Activated CD4-positive, alpha-beta T cell treated with anti-CD3 and anti-CD28 coated beads for 1 hour (primary cell): ENCODE data around the gene CLIC1.
A peak's percentile ranks its signal among the peaks of the same experiment; 100 is the strongest.
"Not testable (repeated sequence)": the region's sequence is repeated elsewhere in the genome, so short reads cannot be mapped to it uniquely, and the experiment has no call there.

Experiments
- DNase-seq: peaks from one replicate; pipeline ENCODE4 v3.0.0-alpha.2; 2020

The CLIC1 gene

GRCh38 chr6:31721351-31722020 lies 14.8 kb downstream of the CLIC1 start, which contains the start of gene LY6G6C:
Gene LY6G6C (minus strand): TSS chr6:31721746. CDS start chr6:31721679, 67 bp downstream.
- DNase-seq = no peak

DNA sequence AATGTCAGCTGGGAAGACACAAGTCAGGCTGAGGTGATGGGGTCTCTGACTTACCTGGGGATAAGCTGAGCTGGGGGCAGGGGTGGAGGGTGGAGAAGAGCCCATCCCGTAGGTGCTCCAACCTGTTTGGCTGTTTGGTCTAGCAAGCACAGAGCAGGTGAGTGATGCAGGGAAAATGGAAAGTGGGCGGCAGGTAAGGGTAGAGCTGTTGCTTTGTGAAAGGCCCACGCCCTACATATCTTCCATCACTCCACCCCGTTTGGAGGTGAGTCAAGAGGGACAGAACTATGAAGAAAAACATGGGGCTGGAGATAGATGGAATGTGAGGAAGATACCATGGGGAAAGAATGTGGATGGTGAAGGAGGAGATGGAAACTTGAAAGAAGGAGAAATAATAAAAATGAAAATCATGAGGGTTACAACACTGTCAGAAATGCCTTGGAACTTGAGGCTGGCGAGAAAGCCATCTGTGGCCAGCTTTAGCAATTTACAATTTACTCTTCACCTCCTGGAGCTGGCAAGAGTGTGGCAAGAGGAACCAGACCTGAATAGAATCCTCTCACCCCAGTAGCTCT lies 16.0 kb downstream of the CLIC1 start:
- DNase-seq = no peak

- DNase-seq = no peak
Observed at GRCh38 chr6:31719001-31719400, 17.3 kb downstream of the CLIC1 start.

- DNase-seq = no peak
Observed at GRCh38 chr6:31718265-31718664, 18.1 kb downstream of the CLIC1 start.

DNA sequence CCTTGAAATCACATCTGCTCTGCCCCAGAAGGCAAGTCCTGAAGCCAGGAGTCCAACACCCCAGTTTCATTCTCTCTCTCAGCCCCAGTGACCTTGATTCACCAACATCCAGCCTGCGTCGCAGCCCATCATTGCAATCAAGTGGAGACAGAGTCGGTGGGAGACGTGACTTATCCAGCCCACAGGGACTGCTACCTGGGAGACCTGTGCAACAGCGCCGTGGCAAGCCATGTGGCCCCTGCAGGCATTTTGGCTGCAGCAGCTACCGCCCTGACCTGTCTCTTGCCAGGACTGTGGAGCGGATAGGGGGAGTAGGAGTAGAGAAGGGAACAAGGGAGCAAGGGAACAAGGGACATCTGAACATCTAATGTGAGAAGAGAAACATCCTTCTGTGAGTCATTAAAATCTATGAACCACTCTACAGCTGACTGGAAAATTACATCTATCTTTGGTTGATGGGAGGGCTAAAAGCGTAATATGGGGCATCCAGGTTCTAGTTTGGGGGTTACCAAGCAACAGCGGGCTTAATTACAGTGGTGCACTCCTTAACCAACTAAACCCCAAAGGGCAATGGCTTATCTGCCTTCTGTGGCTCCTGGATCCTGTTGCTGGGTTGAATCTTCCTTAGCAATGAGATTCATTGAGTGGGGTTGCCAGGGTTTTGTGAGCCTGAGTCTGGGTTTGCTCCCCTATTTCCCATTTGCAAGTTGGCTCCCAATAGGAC lies 18.7 kb downstream of the CLIC1 start:
- no peak for DNase-seq

DNA sequence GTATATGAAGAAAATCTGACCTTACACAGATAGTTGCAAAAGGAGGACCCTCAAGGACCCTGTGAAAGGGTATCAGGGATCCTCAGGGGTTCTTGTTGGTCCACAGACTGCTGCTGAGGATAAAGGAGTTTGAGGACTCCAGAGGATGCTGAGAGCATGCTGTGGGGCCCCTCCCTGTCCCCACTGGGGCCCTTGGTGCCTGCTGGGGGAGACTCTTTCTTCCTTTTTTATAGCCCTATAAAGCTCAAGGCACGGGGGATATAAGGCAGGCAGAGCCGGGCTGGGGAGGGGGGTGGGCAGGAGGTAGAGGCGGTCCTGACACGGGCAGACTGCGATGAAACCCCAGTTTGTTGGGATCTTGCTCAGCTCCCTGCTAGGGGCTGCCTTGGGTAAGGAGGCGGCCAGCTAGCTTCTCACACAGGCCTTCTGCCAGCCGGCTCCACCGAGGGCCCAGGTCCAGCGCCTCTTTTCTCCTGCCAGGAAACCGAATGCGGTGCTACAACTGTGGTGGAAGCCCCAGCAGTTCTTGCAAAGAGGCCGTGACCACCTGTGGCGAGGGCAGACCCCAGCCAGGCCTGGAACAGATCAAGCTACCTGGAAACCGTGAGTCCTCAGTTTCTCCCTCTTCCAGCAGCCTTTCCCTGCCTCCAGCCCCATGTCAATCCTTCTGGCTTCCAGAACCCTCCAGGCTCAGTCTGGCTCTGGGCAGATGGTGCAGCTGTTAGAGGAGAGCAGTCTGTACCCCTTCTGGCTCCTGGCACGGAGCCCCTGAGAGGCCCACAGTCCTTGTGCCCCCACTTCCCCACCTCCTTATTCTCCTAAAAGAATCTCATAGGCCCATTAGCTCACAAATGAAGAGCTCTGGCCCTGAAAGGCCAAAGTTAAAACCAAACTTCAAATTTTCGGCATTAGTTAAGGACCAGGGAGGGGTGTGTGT lies 21.0 kb downstream of the CLIC1 start, which contains the start of gene LY6G6D:
Gene LY6G6D, plus strand, starts transcription at position 327 of the 937 bp plus-strand sequence. Its CDS starts 8 bp downstream, at position 335.
- no peak for DNase-seq

DNA sequence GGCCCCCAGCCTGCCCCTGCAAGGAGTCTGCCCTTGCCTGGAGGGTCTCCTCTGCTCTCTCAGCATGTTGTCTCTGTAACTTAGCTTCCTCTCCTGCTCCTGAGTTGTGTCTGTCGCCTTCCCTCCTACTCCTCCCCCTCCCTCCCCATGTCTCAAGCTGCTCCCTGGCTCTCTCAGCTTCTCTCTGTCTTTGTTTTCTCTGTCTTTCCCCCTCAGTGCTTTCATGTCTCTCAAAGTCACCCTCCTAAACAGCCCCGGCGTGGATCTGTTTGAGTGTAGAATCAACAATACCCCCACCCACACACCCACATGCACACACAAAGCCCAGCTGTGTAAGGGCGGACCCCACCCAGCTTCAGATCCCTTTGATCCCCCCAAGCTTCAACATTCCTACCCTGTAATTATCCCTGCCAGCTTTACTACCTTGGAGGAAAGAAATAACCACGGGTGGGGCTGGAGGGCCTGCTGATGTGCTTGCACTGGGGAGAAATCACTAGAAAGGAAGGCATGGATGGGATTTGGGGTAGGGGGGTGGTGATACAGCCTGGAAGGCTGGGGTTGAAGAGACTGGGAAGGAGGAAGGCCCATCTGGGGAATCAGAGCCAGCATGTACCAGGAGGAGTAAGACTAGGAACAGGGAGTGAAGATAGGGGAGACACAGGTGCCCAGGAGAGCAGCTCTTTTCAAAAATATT lies 22.2 kb downstream of the CLIC1 start:
- no peak for DNase-seq

- DNase-seq = no peak
Observed at GRCh38 chr6:31713465-31713864, 22.9 kb downstream of the CLIC1 start.

DNA sequence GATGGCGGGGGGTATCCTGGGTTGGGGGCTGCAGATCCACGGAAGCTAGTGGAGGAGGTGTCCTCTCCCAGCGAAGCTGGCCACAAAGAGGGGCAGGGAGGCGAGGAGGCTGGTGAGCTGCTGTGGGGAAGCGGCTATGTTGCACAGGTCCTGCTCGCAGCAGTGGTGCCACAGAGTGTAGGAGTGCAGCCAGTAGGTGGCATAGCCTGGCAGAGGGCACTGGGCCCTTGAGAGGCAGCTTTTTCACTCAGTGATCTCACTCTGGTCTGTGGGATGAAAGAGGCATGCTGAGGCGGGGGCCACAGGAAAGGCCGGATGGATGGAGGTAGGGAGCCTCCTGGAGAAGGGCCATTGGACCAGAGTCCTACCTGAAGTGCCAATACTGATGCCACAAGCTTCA lies 24.0 kb downstream of the CLIC1 start:
- no peak for DNase-seq

DNA sequence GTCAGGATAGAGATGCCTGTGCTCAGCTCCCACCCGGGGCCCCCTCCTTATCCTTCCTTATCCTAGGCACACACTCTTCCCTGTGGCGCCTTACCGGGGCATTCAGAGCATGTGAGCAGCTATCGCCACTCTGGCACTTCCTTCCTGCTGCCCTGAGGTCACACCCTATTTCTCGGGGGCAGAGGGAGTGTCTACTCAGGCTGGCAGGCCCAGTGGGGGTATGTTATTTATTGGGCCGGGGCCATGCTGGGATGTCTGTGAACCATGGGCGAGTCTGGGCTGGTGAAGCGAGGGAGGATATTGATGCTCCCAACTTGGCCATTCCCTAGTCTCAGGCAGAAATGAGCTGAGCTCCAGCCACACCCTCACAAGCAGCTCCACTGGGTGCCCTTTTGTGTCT lies 25.1 kb downstream of the CLIC1 start:
- DNase-seq = no peak

DNA sequence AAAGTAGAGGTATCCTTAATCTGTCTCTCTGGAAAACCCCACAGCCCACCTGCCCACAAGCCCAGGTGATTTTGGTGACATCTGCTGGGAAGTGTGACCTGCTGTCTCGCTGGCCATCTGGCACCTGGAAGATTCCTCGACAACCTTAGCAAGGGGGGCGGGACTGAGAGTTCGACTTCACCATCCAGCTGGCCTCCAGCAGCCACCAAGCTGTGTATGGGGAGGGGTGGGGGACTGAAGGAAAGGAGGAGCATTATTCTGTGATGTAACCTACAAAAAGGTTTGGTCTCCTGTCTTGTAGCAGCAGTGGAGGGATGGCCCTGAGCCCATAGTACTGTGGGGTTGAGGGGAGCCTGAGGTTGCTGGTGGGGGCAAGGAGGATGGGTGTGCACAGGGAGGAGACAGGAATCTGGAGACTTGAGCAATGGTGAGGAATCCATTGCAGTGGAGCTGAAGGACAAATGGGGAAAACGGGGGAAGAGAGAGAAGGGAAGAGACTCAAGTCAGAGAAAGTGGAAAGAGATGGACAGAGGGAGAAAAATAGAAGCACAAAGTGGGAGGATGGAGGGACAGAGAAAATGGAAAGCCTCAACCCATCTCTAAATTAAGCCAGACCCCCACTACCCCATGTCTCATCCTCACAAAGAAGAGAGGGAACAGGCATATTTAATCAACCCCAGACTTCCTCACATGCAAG lies 25.7 kb downstream of the CLIC1 start:
- no peak for DNase-seq

DNA sequence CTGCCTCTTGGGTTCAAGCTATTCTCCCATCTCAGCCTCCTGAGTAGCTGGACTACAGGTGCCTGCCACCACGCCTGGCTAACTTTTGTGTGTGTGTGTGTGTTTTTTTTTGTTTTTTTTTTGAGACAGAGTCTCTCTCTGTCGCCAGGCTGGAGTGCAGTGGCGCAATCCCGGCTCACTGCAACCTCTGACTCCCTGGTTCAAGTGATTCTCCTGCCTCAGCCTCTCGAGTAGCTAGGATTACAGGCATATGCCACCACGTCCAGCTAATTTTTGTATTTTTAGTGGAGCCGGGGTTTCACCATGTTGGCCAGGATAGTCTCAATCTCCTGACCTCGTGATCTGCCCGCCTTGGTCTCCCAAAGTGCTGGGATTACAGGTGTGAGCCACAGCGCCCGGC lies 27.2 kb downstream of the CLIC1 start:
- DNase-seq = not testable (repeated sequence)

GRCh38 chr6:31708224-31708623 lies 28.1 kb downstream of the CLIC1 start:
- DNase-seq = no peak

GRCh38 chr6:31707701-31708100 lies 28.6 kb downstream of the CLIC1 start:
- DNase-seq = no peak

- DNase-seq = no peak
Observed at GRCh38 chr6:31706599-31706998, 29.7 kb downstream of the CLIC1 start, which contains the start of gene LY6G6F. Gene LY6G6F (plus strand): TSS chr6:31706866. CDS start chr6:31706907, 41 bp downstream.

DNA sequence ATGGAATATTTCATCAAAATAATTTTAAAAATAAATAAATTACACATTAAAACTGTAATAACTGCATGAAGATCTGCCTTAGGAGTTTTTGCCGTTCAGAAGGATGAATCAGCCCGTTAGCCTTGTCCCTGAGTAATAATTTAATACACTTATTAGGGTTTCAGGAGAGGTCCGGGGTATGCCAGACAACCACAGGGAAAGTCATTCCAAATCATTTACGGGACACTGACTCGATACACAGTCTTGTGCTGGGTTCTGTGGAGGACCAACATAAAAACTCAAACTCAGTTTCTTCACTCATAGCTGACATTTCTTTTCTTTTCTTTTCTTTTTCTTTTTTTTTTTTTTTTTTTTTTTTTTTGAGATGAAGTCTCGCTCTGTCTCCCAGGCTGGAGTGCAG lies 30.4 kb downstream of the CLIC1 start:
- DNase-seq = no peak

DNA sequence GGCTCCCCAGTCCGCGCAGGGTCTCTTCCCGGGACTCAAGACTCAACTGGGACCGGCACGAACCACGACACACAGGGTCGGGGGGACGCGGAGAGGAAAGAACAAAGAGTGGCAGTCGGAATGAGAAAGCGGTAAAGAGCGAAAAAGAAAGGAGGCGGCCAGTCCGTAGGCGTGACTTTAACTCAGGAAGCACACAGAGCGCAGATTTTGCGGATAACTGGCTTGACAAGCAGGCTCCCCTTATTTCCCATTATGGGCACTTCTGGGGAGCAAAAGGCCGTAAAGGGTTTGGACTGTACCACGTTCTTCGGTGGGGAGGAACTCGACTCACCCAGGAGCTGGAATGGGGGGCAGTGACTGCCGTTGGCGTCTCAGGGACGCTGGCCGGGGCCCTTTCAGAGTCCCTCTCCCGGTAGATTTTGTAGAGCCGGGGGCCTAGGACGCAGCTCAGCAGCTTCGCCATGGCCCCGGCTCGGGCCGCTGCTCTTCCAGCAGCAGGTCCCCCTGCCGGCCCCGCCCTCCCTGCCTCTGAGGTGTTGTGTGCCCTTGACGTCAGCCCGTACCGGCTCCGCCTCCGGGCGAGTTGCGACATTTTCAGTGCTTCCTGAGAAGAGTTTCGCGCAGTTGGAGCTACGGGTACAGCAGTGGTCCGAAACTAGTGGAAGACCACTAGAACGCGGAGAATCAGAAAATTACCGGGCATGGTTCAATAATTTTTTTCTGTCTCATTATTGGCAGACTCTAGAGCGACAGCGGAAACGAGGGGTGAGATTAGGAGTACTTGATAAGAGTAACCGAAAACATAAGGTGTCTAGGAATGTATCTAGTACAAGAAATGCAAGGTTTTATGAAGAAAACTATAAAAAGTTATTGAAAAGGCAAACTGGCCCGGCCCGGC lies 33.3 kb downstream of the CLIC1 start, which contains the start of gene ABHD16A:
Gene ABHD16A, minus strand, starts transcription at position 506 of the 898 bp plus-strand sequence. Its CDS starts 43 bp downstream, at position 463.
- peak; percentile 94 for DNase-seq

DNA sequence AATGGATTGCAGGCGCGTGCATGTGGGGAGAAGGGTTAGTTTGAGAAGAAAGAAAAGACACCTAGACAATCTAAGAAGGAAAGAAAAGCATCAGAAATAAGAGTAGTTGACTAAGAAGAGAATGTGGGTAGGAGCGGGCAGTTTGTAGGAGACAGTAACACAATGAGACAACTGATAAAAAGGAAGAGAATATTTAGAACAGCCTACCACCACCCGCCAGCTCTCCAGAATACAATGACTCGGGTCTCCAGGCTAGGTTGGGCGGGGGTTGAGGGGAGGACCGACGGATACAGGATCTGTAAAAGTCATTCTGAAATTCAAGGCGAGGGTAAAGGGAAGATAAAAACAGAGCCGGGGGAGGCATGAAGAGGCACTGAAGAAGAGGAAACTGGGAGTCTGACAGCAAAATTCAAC lies 33.9 kb downstream of the CLIC1 start:
- DNase-seq = no peak

DNA sequence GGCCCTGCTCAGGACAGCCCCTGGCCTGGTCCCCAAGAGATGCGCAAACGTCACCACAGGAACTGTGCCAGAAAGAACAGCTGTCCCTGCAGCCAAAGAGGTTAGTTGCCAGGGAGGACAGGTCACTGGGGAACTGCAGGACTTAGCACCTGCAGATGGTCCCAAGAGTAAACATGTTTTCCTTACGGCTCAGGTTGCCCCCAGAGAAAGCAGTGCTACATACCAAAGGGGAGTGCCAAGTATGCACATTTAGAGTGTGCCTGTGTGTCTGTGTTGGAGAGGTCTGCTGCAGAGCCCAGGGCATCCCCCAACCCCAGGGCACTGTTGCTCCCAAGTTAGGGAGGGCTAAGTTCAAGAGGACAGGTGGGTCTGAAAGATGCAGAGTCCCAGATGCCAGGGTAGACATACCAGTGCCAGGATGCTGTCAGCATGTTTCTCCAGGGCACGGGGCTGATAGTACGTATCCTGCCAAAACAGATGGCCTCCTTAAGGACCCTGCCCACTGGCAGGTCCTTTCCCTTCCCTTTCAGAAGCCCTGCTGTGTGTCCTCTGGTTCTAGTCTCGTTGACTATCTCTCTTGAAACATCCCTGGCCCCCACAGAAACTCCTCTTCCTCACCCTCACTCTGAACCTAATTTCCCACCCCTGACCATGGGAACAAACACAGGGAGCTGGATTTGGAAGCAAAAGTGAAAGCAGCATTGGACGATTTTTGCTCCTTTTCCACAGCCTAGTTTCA lies 34.5 kb downstream of the CLIC1 start:
- DNase-seq = no peak
